ENCODE measurements around the gene SUFU.

DNA sequence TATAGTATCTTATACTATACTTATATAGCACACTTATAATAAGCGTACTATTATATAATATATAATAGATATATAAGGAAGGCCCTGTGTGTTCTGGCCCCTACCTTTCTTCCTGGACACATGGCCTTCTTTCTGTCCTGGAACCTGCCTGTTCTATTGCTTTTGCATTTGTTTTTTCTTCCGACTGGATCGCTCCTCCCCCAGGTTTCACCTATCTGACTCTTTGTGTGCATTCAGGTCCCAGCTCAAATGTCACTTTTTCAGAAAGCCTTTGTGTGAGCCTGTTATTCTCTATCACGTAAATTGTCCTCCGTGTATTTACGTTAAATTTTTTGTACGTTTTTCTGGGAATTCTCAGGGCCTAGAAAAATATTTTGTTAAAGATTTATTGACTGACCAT lies 137.6 kb downstream of the SUFU start:
- TF ChIP-seq, protein P1, sequence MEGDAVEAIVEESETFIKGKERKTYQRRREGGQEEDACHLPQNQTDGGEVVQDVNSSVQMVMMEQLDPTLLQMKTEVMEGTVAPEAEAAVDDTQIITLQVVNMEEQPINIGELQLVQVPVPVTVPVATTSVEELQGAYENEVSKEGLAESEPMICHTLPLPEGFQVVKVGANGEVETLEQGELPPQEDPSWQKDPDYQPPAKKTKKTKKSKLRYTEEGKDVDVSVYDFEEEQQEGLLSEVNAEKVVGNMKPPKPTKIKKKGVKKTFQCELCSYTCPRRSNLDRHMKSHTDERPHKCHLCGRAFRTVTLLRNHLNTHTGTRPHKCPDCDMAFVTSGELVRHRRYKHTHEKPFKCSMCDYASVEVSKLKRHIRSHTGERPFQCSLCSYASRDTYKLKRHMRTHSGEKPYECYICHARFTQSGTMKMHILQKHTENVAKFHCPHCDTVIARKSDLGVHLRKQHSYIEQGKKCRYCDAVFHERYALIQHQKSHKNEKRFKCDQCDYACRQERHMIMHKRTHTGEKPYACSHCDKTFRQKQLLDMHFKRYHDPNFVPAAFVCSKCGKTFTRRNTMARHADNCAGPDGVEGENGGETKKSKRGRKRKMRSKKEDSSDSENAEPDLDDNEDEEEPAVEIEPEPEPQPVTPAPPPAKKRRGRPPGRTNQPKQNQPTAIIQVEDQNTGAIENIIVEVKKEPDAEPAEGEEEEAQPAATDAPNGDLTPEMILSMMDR (IDR thresholded peaks at IDR 0.05; ENCODE audit: low read depth, low read length) = no peak
- TF ChIP-seq EZH2phosphoT487 (IDR thresholded peaks at IDR 0.05; ENCODE audit: low read depth) = no peak
